ENCODE results near the gene PXDC1.

Gene PXDC1

DNA sequence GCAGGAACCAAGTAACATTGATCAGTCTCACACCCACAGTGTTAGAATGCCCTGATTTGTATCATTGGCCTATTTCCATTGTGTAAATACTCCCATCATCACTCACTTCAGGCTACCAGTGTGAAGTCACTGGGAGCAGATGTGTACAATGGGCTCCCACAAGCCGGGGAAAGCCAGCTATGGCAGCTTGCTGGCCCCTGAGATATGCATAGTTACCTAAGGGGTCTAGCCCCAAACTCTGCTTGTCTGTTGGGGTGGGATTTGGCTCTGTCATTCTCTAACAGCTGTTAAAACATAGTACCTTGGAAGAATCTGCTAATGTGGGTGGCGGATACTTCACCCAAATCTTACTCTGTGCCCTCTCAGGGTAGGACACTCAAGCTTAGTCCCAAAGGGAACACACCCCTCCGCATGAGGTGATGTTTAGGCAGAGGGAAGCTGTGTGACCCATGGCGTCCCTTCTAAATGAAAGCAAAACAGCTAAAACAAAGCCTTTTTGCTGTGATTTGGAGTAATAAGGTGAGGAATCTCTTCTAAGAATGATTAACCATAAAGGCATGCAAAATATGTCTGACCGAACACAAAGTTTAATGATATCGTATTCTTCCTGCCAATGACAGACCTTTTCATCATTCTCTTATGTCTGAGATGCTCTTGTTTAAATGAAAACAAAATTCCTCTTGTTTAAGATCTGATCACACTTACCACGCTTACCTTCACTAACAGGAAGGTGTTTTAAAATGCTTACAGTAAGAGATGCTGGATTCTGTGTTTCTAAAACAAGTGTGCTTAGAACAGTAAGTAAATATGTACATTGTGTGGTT, 45.9 kb upstream of the PXDC1 start:
- H3K27ac ChIP-seq = no peak overlapping the region
- no peak overlapping the region for H3K4me2 ChIP-seq
- no peak overlapping the region for H2AFZ ChIP-seq (ENCODE audit: low read depth)
- H3K9ac ChIP-seq = no peak overlapping the region
- H4K20me1 ChIP-seq (ENCODE audit: insufficient read depth) = no peaks in the 10 kb centered on the region
- no peaks in the 10 kb centered on the region for H3K79me2 ChIP-seq (ENCODE audit: insufficient read depth, low read depth)
- no peaks in the 10 kb centered on the region for H3K27me3 ChIP-seq (ENCODE audit: insufficient read depth, low read depth)
- H3K36me3 ChIP-seq (ENCODE audit: insufficient read depth) = no peaks in the 10 kb centered on the region
- peaks cover 18% of the 10 kb centered on the region for H3K4me1 ChIP-seq (ENCODE audit: low read depth, poor library complexity, severe bottlenecking)
- H3K4me3 ChIP-seq (IDR thresholded peaks at IDR 0.05; ENCODE audit: insufficient read depth, low read depth, low read length) = no peak overlapping the region
- TF ChIP-seq, protein P1, sequence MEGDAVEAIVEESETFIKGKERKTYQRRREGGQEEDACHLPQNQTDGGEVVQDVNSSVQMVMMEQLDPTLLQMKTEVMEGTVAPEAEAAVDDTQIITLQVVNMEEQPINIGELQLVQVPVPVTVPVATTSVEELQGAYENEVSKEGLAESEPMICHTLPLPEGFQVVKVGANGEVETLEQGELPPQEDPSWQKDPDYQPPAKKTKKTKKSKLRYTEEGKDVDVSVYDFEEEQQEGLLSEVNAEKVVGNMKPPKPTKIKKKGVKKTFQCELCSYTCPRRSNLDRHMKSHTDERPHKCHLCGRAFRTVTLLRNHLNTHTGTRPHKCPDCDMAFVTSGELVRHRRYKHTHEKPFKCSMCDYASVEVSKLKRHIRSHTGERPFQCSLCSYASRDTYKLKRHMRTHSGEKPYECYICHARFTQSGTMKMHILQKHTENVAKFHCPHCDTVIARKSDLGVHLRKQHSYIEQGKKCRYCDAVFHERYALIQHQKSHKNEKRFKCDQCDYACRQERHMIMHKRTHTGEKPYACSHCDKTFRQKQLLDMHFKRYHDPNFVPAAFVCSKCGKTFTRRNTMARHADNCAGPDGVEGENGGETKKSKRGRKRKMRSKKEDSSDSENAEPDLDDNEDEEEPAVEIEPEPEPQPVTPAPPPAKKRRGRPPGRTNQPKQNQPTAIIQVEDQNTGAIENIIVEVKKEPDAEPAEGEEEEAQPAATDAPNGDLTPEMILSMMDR (conservative IDR thresholded peaks at IDR 0.05; ENCODE audit: low read depth, low read length) = no peak

DNA sequence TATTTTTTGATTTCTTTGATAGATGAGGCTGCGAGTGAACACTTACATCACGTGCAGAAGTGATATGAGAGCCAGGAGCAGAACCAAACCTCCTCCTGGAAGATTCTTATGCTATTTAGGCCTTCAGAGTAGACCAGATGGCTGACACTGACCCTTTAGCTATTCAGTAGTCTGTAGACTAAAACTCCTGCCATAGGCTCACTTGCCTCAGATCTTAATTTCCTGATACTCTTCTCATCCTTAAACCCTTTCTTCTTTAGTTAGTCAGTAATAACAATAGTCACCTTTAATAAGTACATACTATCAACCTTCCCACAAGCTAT, 45.2 kb upstream of the PXDC1 start:
- no peak overlapping the region for H2AFZ ChIP-seq (ENCODE audit: low read depth)
- H3K9ac ChIP-seq = no peak overlapping the region
- no peaks in the 10 kb centered on the region for H3K27me3 ChIP-seq (ENCODE audit: insufficient read depth, low read depth)
- no peaks in the 10 kb centered on the region for H4K20me1 ChIP-seq (ENCODE audit: insufficient read depth)
- no peak overlapping the region for H3K4me3 ChIP-seq (IDR thresholded peaks at IDR 0.05; ENCODE audit: insufficient read depth, low read depth, low read length)
- no peak overlapping the region for H3K4me2 ChIP-seq
- TF ChIP-seq, protein P1 (conservative IDR thresholded peaks at IDR 0.05; ENCODE audit: low read depth, low read length) = no peak
- H3K27ac ChIP-seq = no peak overlapping the region
- H3K36me3 ChIP-seq (ENCODE audit: insufficient read depth) = no peaks in the 10 kb centered on the region
- peaks cover 18% of the 10 kb centered on the region for H3K4me1 ChIP-seq (ENCODE audit: low read depth, poor library complexity, severe bottlenecking)
- no peaks in the 10 kb centered on the region for H3K79me2 ChIP-seq (ENCODE audit: insufficient read depth, low read depth)

DNA sequence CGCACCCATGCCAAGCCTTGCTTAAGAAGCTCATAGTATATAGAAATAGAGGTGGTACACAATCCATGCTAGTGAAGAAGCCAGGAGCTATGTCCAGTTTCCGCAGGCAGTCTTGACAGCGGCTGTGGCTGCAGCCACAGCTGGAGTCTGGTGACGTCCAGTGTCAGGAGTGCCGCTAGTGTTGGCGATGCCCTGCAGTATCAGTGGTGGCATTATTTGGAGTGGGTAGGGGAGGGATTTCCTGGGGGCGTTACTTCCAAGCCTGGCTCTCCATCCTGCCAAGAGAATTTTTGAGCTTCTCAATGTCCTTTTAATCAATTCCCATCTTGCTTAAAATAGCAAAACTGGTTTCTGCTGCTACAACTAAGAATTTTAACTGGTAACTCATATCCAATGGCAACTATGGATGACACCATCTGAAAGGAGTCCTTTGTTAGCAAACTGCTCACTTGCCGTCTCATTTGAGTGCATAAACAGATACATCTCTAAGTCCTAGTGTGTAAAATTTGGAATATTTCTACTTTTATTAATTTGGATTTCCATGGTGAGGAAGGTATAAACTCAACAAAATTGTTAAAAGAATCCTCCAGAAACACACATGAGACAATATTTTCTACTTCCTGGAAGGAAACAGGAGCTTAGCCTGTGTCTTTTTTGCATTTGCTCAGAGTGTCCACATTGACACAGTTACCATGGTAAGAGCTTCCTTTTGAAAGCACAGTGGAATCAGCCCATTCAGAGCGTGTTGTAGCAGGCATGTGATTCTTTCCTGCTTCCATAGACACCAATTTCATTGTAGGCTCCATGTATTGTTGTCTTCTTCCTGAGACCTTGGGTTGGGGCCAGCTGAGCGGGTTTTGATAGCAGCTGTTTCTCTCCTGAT, 44.6 kb upstream of the PXDC1 start:
- Histone ChIP-seq H3K9ac (no peak overlapping the region), H2AFZ (ENCODE audit: low read depth) (no peak overlapping the region), H4K20me1 (ENCODE audit: insufficient read depth) (no peaks in the 10 kb centered on the region), H3K36me3 (ENCODE audit: insufficient read depth) (no peaks in the 10 kb centered on the region), H3K4me1 (ENCODE audit: low read depth, poor library complexity, severe bottlenecking) (peaks cover 18% of the 10 kb centered on the region), H3K79me2 (ENCODE audit: insufficient read depth, low read depth) (no peaks in the 10 kb centered on the region), H3K27me3 (ENCODE audit: insufficient read depth, low read depth) (no peaks in the 10 kb centered on the region), H3K27ac (no peak overlapping the region), H3K4me2 (no peak overlapping the region), H3K4me3 (IDR thresholded peaks at IDR 0.05; ENCODE audit: insufficient read depth, low read depth, low read length) (no peak overlapping the region)
- TF ChIP-seq, protein P1 (conservative IDR thresholded peaks at IDR 0.05; ENCODE audit: low read depth, low read length) = no peak

DNA sequence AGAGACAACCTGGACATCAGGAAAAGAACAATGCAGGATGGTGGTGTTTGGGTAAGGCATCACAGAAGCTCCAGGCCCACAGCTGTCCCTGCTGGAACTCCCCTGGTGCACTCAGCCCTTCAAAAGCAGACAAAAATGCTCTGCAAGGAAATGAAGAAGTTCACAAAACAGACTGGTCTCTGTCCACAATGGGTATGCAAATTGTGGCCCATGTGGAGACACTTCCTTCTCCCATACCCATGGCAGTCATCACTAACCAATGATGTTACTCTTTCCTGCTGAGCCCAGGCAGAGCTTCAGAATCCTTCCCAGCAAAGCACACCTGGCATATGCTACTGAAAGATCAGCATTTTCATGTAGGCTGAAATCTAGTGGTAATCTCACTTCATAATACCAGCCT, 42.6 kb upstream of the PXDC1 start:
- TF ChIP-seq, protein P1 (conservative IDR thresholded peaks at IDR 0.05; ENCODE audit: low read depth, low read length) = no peak
- H3K27ac ChIP-seq = peak overlapping the region; percentile 49; the same call in 1 of the 2 replicates
- peaks cover 18% of the 10 kb centered on the region for H3K4me1 ChIP-seq (ENCODE audit: low read depth, poor library complexity, severe bottlenecking)
- H3K9ac ChIP-seq = no peak overlapping the region; the same call in 1 of the 2 replicates
- no peaks in the 10 kb centered on the region for H3K79me2 ChIP-seq (ENCODE audit: insufficient read depth, low read depth)
- peak overlapping the region; percentile 59; the same call in 1 of the 2 replicates for H2AFZ ChIP-seq (ENCODE audit: low read depth)
- peak overlapping the region; percentile 60 for H3K4me2 ChIP-seq
- H3K27me3 ChIP-seq (ENCODE audit: insufficient read depth, low read depth) = no peaks in the 10 kb centered on the region
- no peak overlapping the region for H3K4me3 ChIP-seq (IDR thresholded peaks at IDR 0.05; ENCODE audit: insufficient read depth, low read depth, low read length)
- H3K36me3 ChIP-seq (ENCODE audit: insufficient read depth) = no peaks in the 10 kb centered on the region
- no peaks in the 10 kb centered on the region for H4K20me1 ChIP-seq (ENCODE audit: insufficient read depth)

All from KMS-11 (cell line).